HepG2 (cell line): ENCODE measurements around the gene CELF4. TPM values are rescaled to one million over a fixed set of nuclear protein-coding genes. Genes with fewer than 3 reads are reported as not detected.

Source experiments
- ATAC-seq: fragments of 200-7000 bp; cut with Tn5 transposase; 3 replicates; pipeline ENCODE4 v1.9.1; 2020; ENCODE audit warnings: mild to moderate bottlenecking, moderate library complexity
- BruUV-seq: library from RNA; stranded (reverse); fragments of 400-500 nt; replicated peaks from 2 replicates; lab custom pipeline; 2021; lab: Mats Ljungman, UMichigan
- CTCF ChIA-PET: fragments of 300-600 bp; formaldehyde crosslinking; extraction: SDS; loops from one replicate; lab custom pipeline; 2021; ENCODE audit warnings: low total read pairs, inconsistent platforms, low intra/inter-chr PET ratio; lab: Yijun Ruan, JAX
- POLR2A ChIA-PET: fragments of 350-600 bp; sonication (Branson Sonifier 250); formaldehyde crosslinking; loops from one replicate; lab custom pipeline; 2020; ENCODE audit warnings: antibody characterized with exemption, inconsistent platforms; lab: Yijun Ruan, JAX
- DNase-seq: peaks from one replicate; pipeline ENCODE4 v3.0.0-alpha.2; 2015; ENCODE audit warnings: low spot score
- FAIRE-seq: peaks from 3 replicates; lab custom pipeline; 2011; peaks lifted over from hg19 to GRCh38; lab: Jason Lieb, UNC
- H2AFZ ChIP-seq: one replicate; pipeline ENCODE4 v1.6.1; 2011; ENCODE audit warnings: low read length, inconsistent platforms
- H3K27ac ChIP-seq: fragments of 300-600 bp; 3 replicates; pipeline ENCODE4 v1.8.0; 2011; ENCODE audit warnings: mixed run types, mild to moderate bottlenecking, mixed read lengths, low read length, inconsistent platforms; ENCODE audit not compliant: insufficient read depth; ENCODE audit errors: extremely low read length
- H3K27me3 ChIP-seq, 2 experiments: fragments of 200-600 bp in 1 of 2; 2 replicates in 1 of 2; 3 replicates in 1 of 2; pipeline versions ENCODE4 v1.6.0 to v1.8.0; 2011; ENCODE audit warnings: low read length in 2 of 2, mild to moderate bottlenecking in 2 of 2, moderate library complexity in 2 of 2, inconsistent platforms in 1 of 2; ENCODE audit not compliant: insufficient read depth in 2 of 2, control insufficient read depth in 1 of 2
- H3K36me3 ChIP-seq, 2 experiments: fragments of 200-600 bp in 1 of 2; replicated peaks in 1 of 2; 2 replicates in 1 of 2; 3 replicates in 1 of 2; pipeline versions ENCODE4 v1.5.1 to v1.8.0; 2011; ENCODE audit warnings: low read length in 2 of 2, inconsistent platforms in 1 of 2; ENCODE audit not compliant: insufficient read depth in 2 of 2, control insufficient read depth in 1 of 2
- H3K4me1 ChIP-seq: 2 replicates; pipeline ENCODE4 v1.5.1; 2012; ENCODE audit warnings: low read length, inconsistent platforms; ENCODE audit not compliant: insufficient read depth
- H3K4me2 ChIP-seq: 2 replicates; pipeline ENCODE4 v1.6.0; 2011; ENCODE audit warnings: low read depth, low read length, inconsistent platforms
- H3K4me3 ChIP-seq, 3 experiments: fragments of 200-600 bp in 1 of 3; sonication (generic), shearing (Covaris generic) in 1 of 3; replicated peaks in 1 of 3; 2 replicates each; pipeline ENCODE4 v1.5.1; 2011 to 2016; ENCODE audit warnings: low read length in 3 of 3, inconsistent platforms in 2 of 3, low read depth in 2 of 3, mild to moderate bottlenecking in 2 of 3, control low read depth in 1 of 3, mixed read lengths in 1 of 3; ENCODE audit not compliant: insufficient read depth in 1 of 3
- H3K79me2 ChIP-seq: one replicate; pipeline ENCODE4 v1.6.1; 2011; ENCODE audit warnings: low read length, inconsistent platforms; ENCODE audit not compliant: insufficient read depth
- H3K9ac ChIP-seq: 2 replicates; pipeline ENCODE4 v1.6.0; 2011; ENCODE audit warnings: mild to moderate bottlenecking, low read depth, low read length, inconsistent platforms; ENCODE audit not compliant: insufficient read depth
- H3K9me3 ChIP-seq: 2 replicates; pipeline ENCODE4 v1.5.1; 2012; ENCODE audit warnings: mild to moderate bottlenecking, low read length
- H4K20me1 ChIP-seq: 2 replicates; pipeline ENCODE4 v1.6.0; 2011; ENCODE audit warnings: inconsistent platforms, mild to moderate bottlenecking, low read length, moderate library complexity; ENCODE audit not compliant: insufficient read depth
- FOXA1 ChIP-seq, 2 experiments: fragments of 450-650 bp in 1 of 2; sonication (generic) in 1 of 2; formaldehyde crosslinking in 1 of 2; IDR thresholded peaks; 2 replicates each; pipeline versions ENCODE4 v1.4.0 to v1.6.1; 2016 to 2020; ENCODE audit warnings: missing genetic modification reagents in 1 of 2
- GATAD2A ChIP-seq: IDR thresholded peaks from 2 replicates; pipeline ENCODE4 v1.6.1; 2016
- KDM3A ChIP-seq: IDR thresholded peaks from 2 replicates; pipeline ENCODE4 v1.6.1; 2018; ENCODE audit warnings: low read depth, missing compliant biosample characterization
- KDM4B ChIP-seq: sonication (generic); formaldehyde crosslinking; IDR thresholded peaks from 2 replicates; pipeline ENCODE4 v1.4.0; 2020; ENCODE audit warnings: missing genetic modification reagents
- NCOA1 ChIP-seq: sonication (generic); formaldehyde crosslinking; IDR thresholded peaks from 2 replicates; pipeline ENCODE4 v1.9.0; 2021; ENCODE audit warnings: missing genetic modification reagents
- SRSF1 ChIP-seq: fragments of 200-400 bp; formaldehyde crosslinking; optimal IDR thresholded peaks from 2 replicates; pipeline ENCODE3; 2017; ENCODE audit warnings: mild to moderate bottlenecking, low read depth, low read length, moderate library complexity
- TCF7L2 ChIP-seq: IDR thresholded peaks from 2 replicates; pipeline ENCODE4 v1.6.1; 2011; ENCODE audit warnings: mild to moderate bottlenecking, low read depth, low read length, moderate library complexity
- ZKSCAN5 ChIP-seq: sonication (generic); formaldehyde crosslinking; IDR thresholded peaks from 2 replicates; pipeline ENCODE4 v1.5.1; 2020; ENCODE audit warnings: mild to moderate bottlenecking, missing genetic modification reagents
- ZNF331 ChIP-seq: sonication (generic); formaldehyde crosslinking; IDR thresholded peaks from 2 replicates; pipeline ENCODE4 v1.4.0; 2020; ENCODE audit warnings: missing genetic modification reagents
- ZNF367 ChIP-seq: sonication (generic); formaldehyde crosslinking; IDR thresholded peaks from 2 replicates; pipeline ENCODE4 v1.4.0; 2020; ENCODE audit warnings: missing genetic modification reagents, borderline replicate concordance
- ZNF598 ChIP-seq: sonication (generic); formaldehyde crosslinking; IDR thresholded peaks from 2 replicates; pipeline ENCODE4 v1.5.1; 2020; ENCODE audit warnings: mild to moderate bottlenecking, missing genetic modification reagents, borderline replicate concordance
- ZNF768 ChIP-seq: sonication (generic); formaldehyde crosslinking; IDR thresholded peaks from 2 replicates; pipeline ENCODE4 v1.4.0; 2020; ENCODE audit warnings: missing genetic modification reagents
- WGBS: methylation state at CpG from one replicate; pipeline ENCODE4 v1.1.6; 2017; ENCODE audit warnings: low lambda C conversion rate; 5-methylcytosine and 5-hydroxymethylcytosine counted together
- in situ Hi-C: cut with HindIII; loops from 2 replicates; pipeline ENCODE4 v1.10.0; 2017; ENCODE audit warnings: low pct_unique_long_range_greater_than_20kb; ENCODE audit not compliant: extremely low pct_ligation_motif_present
- intact Hi-C: fragments of 100-400 bp; cut with micrococcal nuclease; formaldehyde crosslinking; loops from one replicate; pipeline ENCODE4 v1.10.0; 2022; ENCODE audit not compliant: unreplicated experiment
- polyA plus RNA-seq, 8 experiments: library from polyadenylated mRNA; depleted of rRNA in 3 of 8; stranded (reverse) in 7 of 8; unstranded in 1 of 8; fragments of >200 nt; fragmentation: Illumina TruSeq in 4 of 8; extraction: Trizol in 4 of 8; gene quantifications; 2 replicates each; pipeline versions ENCODE4 v1.2.1 to v1.2.3, GENCODE V29; 2011 to 2016; ENCODE audit warnings: low read depth in 4 of 8, missing spikeins in 1 of 8, mixed read lengths in 1 of 8; ENCODE audit not compliant: insufficient read depth in 1 of 8
- total RNA-seq, 5 experiments: library from RNA; depleted of rRNA; stranded (reverse); fragments of >200 nt; fragmentation: Illumina TruSeq; extraction: Trizol; gene quantifications; 2 replicates each; pipeline ENCODE4 v1.2.3, GENCODE V29; 2016; ENCODE audit warnings: low read depth in 1 of 5
- TF ChIP-seq, protein P1 (sequence below): sonication (generic); formaldehyde crosslinking; IDR thresholded peaks from 2 replicates; pipeline ENCODE4 v1.5.0; 2020; ENCODE audit warnings: missing genetic modification reagents
- TF ChIP-seq, protein P2 (sequence below): sonication (generic); formaldehyde crosslinking; IDR thresholded peaks from 2 replicates; pipeline ENCODE4 v1.5.0; 2020; ENCODE audit warnings: mild to moderate bottlenecking, missing genetic modification reagents

The CELF4 gene
- total and polyA plus RNA-seq, 2 of the 13 experiments (the other 11 are each of a cell fraction or from before 2014, with no cell fraction given): not detected

DNA sequence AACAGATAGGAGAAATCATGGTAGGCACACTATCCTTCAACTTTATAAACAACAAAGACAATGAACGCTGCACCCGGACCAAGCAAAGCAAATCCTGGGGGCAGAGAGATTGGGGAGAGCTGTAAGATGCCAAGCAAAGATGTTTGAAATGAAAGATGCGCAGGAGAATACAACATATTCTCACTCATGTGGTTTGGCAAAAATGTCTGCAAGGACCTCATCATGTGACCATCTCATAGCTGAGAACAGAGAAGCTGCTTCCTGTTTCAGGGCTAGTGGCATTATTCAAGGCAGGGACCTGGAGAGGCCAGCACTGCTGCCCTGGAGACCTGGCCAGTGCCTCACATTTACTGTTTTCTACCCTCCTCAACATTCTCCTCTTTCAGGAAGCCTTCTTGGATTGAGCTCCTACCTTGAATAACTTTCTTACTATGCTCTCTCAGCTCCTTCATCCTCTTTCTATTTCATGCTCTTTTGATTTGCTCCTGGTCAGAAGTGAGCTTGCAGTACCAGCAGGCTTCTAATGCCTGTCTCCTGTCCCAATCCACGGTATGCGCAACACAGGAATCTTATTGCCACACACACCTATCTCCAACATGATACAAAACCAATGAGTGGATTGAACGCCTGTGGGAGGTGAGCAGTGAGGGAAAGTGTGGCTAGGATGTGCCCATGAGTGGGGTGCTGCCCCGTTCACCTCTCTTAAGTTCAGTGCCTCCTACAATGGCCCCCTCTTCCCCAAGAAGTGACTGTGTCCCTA lies 133.0 kb downstream of the CELF4 start:
- no peaks in the 10 kb centered on the region for H4K20me1 ChIP-seq
- ChIA-PET CTCF (no interaction called here), POLR2A (no interaction called here)
- no peak for DNase-seq
- no peak overlapping the region for H3K4me2 ChIP-seq
- H3K27ac ChIP-seq: no peak overlapping the region
- no peak for FAIRE-seq
- no peaks in the 10 kb centered on the region for H3K36me3 ChIP-seq
- no peaks in the 10 kb centered on the region for H3K4me1 ChIP-seq
- peaks cover 4 to 10% of the 10 kb centered on the region in 2 experiments; a peak in 3 of 5 replicates for H3K27me3 ChIP-seq
- no peak overlapping the region for H2AFZ ChIP-seq
- in situ Hi-C loops: no loop called here
- 12% methylated on average over 7 of the region's 7 CpGs for WGBS
- no peak for TF ChIP-seq ZKSCAN5 (CRISPR knock-in tag)
- TF ChIP-seq NCOA1: no peak
- no peak for TF ChIP-seq ZNF768 (CRISPR knock-in tag)
- intact Hi-C loops: no loop called here
- no peak for ATAC-seq
- H3K79me2 ChIP-seq: no peaks in the 10 kb centered on the region
- H3K9me3 ChIP-seq: no peaks in the 10 kb centered on the region
- BruUV-seq: no TSS peak
- H3K9ac ChIP-seq: no peak overlapping the region
- H3K4me3 ChIP-seq: no peak overlapping the region

DNA sequence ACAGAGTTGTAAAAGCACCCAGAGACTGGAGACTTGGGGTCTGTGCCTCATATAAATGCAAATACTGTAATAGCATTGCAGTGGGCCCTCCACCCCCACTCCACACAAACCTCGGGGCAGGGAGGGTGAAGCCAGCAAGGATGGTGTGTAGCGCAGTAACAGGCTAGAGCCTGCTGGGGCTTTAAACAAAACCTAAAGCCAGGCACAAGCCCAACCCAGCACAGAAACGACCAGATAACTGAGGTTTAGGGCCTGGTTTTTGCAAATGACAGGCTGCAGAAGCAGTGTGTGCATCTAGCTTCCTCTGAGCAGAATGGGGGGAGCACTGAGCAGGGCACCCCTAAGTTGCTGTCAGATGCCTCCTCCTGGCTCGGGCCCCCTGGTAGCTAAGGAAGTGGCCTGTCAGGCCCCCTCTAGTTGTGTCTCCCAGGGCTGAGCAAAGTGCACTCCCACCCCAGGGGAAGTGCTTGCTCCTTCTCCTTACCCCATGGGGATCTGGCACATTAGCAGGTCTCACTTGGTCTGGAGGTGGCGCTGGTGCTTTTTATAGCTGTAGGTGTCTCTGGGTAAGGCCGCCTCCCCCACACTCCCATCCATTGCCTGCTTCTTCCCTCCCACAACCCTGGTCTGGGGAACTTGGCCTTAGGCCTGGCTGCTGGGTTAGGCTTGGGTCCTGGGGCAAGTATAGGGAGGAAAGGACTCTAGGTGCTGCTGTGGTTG lies 135.1 kb downstream of the CELF4 start:
- H3K4me2 ChIP-seq: no peak overlapping the region
- no peak overlapping the region for H3K9ac ChIP-seq
- no peaks in the 10 kb centered on the region for H4K20me1 ChIP-seq
- ChIA-PET POLR2A (no interaction called here), CTCF (no interaction called here)
- DNase-seq (no peak), ATAC-seq (peak; percentile 42; the same call in 2 of the 3 replicates), FAIRE-seq (no peak)
- BruUV-seq: no TSS peak
- H3K9me3 ChIP-seq: no peaks in the 10 kb centered on the region
- H3K79me2 ChIP-seq: no peaks in the 10 kb centered on the region
- in situ Hi-C loops: no loop called here
- 14% methylated on average over 4 of the region's 6 CpGs for WGBS
- no peak overlapping the region for H2AFZ ChIP-seq
- H3K4me3 ChIP-seq: no peak overlapping the region
- H3K36me3 ChIP-seq: no peaks in the 10 kb centered on the region
- H3K27ac ChIP-seq: no peak overlapping the region
- no peaks in the 10 kb centered on the region for H3K4me1 ChIP-seq
- intact Hi-C loops: no loop called here
- H3K27me3 ChIP-seq: peaks cover 4 to 5% of the 10 kb centered on the region in 2 experiments; a peak in 3 of 5 replicates
- no peak for TF ChIP-seq KDM4B
- no peak for TF ChIP-seq ZNF367 (CRISPR knock-in tag)
- TF ChIP-seq TCF7L2: no peak
- no peak for TF ChIP-seq ZNF598 (CRISPR knock-in tag)
- TF ChIP-seq ZNF331 (CRISPR knock-in tag): no peak
- TF ChIP-seq, protein P1, sequence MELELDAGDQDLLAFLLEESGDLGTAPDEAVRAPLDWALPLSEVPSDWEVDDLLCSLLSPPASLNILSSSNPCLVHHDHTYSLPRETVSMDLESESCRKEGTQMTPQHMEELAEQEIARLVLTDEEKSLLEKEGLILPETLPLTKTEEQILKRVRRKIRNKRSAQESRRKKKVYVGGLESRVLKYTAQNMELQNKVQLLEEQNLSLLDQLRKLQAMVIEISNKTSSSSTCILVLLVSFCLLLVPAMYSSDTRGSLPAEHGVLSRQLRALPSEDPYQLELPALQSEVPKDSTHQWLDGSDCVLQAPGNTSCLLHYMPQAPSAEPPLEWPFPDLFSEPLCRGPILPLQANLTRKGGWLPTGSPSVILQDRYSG (CRISPR knock-in tag): no peak
- no peak for TF ChIP-seq KDM3A (CRISPR knock-in tag)
- TF ChIP-seq, protein P2, sequence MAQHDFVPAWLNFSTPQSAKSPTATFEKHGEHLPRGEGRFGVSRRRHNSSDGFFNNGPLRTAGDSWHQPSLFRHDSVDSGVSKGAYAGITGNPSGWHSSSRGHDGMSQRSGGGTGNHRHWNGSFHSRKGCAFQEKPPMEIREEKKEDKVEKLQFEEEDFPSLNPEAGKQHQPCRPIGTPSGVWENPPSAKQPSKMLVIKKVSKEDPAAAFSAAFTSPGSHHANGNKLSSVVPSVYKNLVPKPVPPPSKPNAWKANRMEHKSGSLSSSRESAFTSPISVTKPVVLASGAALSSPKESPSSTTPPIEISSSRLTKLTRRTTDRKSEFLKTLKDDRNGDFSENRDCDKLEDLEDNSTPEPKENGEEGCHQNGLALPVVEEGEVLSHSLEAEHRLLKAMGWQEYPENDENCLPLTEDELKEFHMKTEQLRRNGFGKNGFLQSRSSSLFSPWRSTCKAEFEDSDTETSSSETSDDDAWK (CRISPR knock-in tag): no peak
- no peak for TF ChIP-seq FOXA1 (IDR thresholded peaks at IDR 0.05)
- TF ChIP-seq FOXA1 (CRISPR knock-in tag; IDR thresholded peaks at IDR 0.05): no peak
- TF ChIP-seq GATAD2A (CRISPR knock-in tag): no peak
- no peak for TF ChIP-seq SRSF1
